GM15510 (cell line): ENCODE results near the gene TSR2.

Experiments
- POLR2A ChIP-seq: IDR thresholded peaks from 3 replicates; pipeline ENCODE4 v1.6.1; 2011; ENCODE audit warnings: borderline replicate concordance; ENCODE audit not compliant: insufficient read length; ENCODE audit errors: extremely low read depth

TSR2 gene

GRCh38 chrX:54444752-54445151 lies 4.5 kb downstream of the TSR2 start:
- no peak for TF ChIP-seq POLR2A

DNA sequence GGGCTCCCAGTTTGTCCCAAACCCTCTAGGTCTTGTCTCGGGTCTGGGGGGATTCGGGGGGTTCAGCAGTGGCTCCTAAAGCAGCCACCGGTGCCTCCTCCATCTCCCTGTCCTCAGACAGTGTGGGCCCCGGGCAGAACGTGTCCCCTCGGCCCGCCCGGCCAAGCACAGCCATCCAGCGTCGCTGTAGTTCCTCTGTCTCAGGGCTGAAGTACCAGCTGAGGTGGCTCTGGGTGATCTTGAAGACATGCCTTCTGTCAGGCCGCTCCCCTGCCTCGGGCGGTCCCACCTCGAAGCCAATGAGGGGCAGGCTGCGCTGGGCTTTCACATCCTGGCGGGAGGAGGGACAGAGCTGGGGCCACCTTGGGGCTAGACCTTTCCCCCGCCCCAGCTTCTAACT lies 5.9 kb downstream of the TSR2 start:
- TF ChIP-seq POLR2A: no peak

GRCh38 chrX:54447461-54447860 lies 7.3 kb downstream of the TSR2 start:
- TF ChIP-seq POLR2A: no peak

GRCh38 chrX:54449929-54450328 lies 9.7 kb downstream of the TSR2 start:
- TF ChIP-seq POLR2A: no peak

DNA sequence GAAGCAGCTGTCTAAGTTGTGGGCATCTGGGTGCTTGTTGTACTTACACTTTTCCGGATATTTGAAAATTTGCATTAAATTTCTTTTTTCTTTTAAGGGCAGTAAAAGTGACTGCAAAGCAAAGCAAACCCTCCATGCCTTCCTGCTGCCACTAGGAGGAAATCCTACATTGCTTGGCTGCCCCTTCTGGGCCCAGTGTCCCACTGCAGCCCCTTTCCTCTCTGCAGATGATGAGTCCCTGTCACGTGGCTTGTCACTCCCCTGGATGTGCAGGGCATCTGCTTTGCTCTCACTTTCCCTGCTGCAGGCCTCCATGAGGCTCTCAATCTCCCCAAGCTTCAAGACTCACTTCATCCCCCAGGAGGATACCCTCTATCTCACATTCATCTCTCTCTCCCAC lies 12.7 kb downstream of the TSR2 start:
- no peak for TF ChIP-seq POLR2A

DNA sequence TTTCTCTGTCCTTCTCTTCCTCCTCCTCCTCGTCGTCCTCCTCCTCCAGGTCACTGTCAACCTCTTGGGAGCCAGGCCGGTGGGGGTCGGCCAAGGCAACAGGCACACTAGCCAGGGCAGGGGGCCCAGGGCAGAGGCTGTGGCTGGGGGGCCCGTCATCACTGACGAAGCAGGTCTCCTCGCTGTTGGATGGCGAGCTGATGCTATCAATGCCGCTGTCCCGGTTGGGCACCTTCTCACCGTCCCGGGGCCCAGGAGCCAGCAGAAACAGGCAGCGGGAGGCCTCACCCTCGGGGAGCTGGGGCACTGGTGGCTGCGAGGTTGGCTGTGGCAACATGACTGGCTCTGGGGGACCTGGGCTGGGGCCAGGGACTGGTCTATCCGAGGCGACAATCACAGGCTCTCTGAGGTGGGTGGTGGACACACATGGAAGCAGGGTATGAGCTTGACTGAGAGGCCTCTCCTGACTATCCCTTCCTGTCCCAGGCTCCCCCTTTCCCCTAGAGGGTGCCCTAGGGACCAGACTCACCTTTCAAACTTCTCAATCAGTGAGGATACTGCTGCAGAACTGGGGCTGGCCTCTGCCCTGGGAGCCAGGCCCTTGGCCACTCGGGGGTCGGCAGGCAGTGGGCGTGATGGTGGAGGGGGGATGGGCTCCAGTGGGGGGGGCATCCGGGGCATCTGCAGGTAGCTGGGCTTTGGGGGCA lies 30.0 kb downstream of the TSR2 start:
- no peak for TF ChIP-seq POLR2A

GRCh38 chrX:54473993-54474859 lies 34.0 kb downstream of the TSR2 start:
- no peak for TF ChIP-seq POLR2A

DNA sequence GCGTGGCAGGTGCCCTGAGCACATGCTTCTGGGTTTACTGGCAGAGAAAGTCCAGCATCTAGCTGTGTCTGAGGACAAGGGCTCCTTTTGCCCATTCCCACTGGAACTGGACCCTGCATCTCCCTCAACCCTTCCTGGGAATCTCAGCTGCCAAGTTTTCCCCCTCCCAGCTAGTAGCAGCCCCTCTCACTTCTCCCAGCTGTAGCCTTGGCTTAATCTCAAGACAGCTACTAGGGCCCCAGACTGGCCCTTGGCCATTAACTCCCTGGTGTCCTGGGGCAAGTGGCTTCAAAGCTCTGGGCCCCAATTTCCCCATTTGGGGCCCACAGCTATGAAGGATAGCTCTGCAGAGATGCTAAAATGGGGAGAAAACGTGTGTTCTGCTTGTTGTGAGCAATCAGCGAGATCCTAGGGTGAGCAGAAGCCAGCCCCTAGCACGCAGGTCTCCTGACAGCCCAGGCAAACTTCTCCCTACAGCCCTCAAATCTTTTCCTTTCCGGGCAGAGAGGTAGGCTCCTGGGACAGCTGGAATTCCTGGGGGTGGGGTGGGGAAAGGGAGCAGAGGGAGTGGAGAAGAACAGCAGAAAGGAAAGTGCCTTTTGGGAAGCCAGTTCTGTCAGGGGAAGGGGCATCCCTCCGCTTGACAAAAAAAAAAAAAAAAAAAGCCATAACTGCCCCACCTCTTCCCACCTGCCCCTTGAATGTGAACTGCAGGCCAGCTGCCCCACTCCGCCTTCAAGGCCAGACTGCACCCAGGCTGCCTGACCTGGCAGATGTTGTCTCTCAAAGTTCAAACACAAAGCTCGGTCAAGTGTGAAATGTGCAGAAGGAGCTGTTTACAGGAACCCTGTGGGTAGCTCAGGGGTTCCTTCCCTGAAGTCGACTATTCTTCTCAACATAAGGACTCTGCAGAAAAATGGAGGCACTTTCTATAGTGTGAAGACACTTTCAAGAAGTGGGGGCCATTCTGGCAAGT lies 39.2 kb downstream of the TSR2 start:
- TF ChIP-seq POLR2A: no peak

GRCh38 chrX:54482839-54483593 lies 42.8 kb downstream of the TSR2 start:
- no peak for TF ChIP-seq POLR2A

DNA sequence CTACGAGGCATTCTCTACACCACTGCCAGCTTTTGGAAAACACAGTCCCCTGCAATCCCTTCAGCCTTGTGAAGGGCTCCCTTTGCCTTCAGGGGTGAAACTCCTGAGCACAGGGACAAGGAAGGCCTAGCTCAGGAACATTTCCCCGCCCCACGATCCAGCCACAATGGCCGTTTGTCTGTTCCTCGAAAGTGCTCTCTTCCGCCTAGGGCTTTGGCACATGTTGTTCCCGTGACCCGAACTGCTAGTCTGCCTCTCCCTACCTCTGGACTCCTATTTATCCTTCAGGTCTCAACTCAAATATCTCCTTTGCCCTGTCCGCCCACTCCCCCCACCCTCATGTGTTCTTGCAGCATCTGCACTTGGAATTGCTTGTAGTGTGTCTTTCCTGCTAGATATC lies 43.7 kb downstream of the TSR2 start:
- TF ChIP-seq POLR2A: no peak

DNA sequence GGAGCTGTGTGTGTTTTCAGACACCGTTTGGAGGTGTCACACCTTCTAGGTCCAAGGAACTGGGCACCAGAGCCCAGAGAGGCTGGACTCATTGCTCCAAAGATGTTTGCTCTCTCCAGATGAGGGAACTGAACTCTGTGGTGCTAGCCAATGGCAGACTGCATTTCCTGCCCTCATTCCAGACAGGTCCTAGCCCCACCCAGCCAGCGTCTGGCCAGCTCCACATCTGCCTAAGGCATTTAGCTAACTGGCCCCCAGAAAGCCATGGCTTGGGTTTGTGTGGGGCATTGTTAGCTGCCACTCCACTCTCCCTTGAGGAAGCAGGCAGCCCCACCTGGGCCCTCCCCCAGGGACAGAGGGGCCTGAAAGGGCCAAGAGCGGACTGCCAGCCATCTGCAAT lies 44.5 kb downstream of the TSR2 start:
- no peak for TF ChIP-seq POLR2A

DNA sequence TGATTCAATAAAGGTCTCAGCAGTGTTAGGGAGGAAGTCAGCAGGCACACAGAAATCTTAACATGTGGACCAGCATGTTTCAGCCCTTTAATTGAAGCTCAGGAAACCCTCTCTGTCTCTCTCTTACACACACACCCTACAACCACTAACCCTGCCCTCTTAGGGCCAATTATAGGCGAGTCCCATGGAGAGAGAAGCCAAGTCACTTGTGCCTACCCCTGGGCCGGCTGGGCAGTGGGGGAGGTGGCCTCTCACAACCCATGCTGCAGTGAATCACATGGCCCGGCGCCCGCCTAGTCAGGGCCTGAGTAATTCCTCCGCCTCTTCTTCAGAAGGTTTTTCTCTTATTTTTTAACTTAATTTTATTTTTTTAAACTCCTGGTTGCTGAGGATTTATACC lies 52.1 kb downstream of the TSR2 start:
- no peak for TF ChIP-seq POLR2A

- TF ChIP-seq POLR2A: no peak
These were observed 54.2 kb downstream of the TSR2 start for GRCh38 chrX:54494166-54494988.
